NOMO-1 treated with DMSO at 0.1 percent for 48 hours (cell line): ENCODE measurements around the gene SDC4.

Experiments
- DNase-seq: peaks from one replicate; lab custom pipeline; 2025; ENCODE audit not compliant: unreplicated experiment; lab: John Stamatoyannopoulos, UW

The SDC4 gene

DNA sequence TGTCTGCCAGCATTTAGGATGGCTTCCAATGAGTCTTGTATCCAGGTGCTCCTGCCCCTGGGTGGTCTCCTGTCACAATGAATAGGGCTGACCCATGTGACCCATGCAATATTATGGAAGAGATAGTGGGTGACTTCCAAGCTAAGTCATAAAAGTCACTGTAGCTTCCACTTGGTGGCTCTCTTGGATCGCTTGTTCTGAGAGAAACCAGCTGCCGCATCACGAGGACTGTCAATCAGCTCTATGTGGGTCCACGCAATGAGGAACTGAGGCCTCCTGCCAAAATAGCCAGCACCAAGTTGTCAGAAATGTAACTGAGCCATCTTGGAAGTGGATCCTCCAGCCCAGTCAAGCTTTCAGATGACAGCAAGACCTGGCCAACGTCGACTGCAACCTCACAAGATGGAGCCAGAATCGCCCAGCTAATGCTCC is 25.3 kb downstream of the SDC4 start:
- DNase-seq, result peak; percentile 89

DNA sequence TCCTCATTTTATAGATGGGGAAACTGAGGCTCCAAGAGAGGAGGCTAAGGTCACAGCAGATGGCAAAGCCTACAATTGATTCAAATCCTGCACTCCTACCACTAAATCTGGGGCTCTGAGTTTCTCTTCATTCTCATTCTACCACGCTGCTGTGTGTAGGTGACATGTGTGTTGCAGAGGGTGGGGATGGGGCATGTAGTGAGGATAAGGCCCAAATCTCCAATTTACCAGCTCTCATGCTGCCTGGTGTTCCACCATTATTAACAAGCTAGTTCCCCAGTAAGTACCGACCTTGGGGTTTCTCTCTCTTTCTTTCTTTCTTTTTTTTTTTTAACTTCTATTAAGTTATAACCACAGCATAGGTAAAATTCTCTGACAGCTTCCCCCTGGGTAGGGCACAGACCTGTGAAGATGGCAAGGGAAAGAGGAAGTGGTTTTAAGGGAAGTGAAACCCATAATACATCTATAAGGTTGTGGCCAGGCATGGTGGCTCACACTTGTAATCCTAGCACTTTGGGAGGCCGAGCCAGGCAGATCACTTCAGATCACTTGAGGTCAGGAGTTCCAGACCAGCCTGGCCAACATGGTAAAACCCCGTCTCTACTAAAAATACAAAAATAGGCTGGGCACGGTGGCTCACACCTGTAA is 27.2 kb downstream of the SDC4 start:
- peak; percentile 93 for DNase-seq

DNA sequence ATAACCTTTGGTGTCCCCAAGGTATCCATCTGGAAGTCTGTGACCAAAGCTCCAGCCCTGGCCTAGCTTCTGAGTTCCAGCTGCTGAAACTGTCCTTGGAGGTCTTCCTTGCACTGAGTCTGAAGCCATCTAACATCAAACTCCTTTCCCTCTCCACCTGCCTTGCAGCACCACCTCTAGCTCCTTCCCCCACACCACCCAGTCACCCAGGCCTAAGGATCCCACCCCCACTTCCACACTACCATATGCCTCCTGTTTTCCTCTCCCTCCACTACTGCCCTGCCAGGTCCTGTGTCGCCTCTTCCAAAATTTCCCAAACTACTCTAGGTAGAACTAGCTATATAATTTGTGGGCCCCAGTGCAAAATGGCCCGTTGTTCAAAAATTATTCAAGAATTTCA is 29.3 kb downstream of the SDC4 start:
- DNase-seq, result no peak

DNA sequence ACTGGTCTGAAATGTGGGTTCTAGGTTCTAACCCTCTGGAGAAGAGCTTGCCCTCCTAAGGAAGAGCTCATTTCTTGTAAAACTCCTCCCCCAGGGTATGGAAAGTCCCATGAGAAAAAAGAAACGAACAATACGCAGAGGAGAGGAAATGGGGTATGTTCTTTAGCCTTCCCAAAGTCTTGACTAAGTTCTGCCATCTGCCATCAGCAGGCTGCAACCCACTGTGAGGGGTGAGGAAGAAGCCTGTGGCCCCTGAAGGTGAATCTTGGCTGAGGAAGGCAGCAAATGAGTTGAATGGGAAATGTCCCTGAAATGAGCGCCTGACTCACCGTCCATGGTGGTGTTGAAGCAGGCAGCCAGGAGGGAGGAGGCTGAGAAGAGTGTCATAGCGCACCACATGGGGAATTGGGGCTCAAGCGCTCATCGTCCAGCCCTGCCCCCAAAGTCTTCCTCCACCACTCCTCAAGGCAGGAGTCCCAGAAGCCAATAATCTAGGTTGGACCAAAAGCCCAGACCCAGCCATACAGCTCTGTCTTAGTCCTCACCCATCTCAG is 29.8 kb downstream of the SDC4 start:
- DNase-seq, result no peak

DNA sequence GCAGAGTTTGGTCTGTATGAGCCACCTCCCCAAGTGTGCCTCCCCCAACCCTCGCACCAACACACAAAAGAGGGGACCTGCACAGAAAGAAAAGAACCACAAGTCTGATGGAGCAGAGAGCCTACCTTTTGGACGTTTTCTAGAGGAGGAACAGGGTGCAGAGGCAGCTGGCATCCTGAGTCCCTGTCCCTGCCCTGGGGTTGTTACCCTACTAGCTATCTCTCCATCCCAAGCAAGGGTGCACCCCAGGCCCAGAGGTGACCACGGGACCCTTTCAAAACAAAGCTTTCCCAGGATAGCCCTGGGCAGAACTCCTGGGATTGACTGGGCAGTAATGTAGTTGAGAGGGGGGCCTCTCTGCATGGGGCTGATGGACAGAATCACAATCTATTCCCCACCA is 30.4 kb downstream of the SDC4 start:
- DNase-seq, result no peak

DNA sequence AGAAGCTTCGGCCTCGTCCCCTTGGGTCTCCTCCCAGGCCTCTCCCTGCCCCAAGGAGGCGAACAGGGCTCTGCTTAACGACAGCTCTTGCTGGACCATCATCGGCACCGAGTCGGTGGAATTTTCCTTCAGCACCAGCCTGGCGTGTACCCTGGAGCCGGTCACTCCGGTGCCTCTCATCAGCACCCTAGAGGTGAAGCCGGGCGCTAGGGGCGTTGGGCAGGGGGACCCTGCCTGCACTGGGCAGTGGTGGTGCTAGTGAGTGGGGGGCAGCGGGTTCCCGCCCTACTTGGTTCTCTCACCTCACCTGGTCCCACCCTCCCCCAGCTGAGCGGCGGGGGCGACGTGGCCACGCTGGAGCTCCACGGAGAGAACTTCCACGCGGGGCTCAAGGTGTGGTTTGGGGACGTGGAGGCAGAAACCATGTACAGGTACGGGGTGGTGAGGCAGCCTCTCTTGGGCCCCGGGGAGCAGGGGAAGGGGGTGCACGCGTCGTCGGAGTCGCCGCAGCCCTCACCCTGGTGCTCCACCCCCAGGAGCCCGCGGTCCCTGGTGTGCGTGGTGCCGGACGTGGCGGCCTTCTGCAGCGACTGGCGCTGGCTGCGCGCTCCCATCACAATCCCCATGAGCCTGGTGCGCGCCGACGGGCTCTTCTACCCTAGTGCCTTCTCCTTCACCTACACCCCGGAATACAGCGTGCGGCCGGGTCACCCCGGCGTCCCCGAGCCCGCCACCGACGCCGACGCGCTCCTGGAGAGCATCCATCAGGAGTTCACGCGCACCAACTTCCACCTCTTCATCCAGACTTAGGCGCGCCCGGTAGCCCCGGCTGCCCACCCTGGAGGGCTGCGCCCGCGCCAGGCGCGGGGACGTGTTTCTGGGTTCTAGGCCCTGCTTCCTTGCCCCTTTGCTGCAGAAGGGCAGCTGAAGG is 31.8 kb downstream of the SDC4 start:
- no peak for DNase-seq

DNA sequence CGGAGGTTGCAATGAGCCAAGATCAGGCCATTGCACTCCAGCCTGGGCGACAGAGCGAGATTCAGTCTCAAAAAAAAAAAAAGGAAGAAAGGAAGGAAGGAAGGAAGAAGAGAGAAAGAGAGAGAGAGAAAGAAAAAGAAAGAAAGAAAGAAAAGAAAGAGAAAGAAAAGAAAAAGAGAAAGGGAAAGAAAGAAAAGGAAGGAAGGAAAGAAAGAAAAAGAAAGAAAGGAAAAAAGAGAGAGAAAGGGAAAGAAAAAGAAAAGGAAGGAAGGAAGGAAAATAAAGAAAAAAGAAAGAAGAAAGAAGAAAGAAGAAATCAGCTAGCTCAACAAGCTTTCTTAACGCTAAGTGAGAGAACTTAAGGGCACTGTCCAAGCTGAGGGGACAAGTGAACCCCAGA is 32.6 kb downstream of the SDC4 start:
- no peak for DNase-seq

DNA sequence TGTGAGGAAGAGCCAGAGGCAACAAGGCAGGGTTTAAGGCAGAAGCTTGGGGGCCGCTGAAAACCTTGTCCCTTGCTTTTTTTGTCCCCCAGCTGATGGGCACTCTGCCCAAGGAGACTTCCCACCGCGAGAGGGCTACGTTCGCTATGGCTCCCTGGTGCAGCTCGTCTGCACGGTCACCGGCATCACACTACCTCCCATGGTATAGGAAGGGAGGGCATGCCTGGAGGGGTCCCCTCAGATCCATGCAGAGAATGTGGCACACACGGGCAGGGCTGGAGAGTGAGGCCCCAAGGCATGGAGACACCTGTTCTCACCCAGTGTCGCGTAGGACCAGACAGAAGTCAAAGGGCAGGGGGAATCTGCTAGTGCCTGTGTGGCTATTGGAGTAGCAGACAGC is 34.3 kb downstream of the SDC4 start:
- DNase-seq, result no peak

DNA sequence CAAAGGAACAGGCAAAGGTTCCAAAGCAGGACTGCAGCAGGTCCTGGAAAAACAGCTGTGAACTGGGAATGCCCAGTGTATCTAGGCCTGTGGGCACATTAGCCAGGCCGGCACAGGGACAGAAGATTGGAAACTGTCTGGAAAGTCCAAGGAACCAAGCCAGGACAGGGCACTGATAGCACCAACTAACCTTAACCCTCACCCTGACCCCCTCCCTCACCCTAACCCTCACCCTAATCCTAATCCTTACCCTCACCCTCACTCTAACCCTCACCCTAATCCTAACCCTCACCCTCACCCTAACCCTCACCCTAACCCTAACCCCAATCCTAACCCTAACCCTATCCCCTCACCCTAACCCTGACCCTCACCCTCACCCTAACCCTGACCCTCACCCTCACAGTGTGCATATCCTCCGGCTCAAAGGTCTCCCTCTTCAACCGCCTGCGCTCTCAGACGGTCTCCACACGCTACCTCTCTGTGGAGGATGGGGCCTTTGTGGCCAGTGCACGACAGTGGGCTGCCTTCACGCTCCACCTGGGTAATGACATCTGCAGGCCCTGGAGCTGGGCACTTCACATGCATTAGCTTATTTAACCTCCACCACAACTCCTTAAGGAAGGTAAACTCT is 35.0 kb downstream of the SDC4 start:
- no peak for DNase-seq

DNA sequence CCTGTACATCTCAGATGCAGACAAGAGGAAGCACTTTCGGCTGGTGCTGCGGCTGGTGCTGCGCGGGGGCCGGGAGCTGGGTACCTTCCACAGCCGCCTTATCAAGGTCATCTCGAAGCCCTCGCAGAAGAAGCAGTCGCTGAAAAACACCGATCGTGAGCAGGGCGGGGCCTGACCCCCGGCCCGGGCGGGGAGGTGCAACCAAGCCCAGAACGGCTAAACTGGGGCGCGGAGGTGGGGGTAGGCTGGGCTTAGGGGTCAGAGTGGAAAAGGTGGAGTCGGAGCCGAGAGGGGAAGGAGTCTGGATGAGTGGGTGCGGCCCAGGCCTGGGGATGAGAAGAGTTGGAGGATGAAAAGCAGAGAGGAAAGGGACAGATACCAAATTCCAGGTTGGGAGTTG is 36.0 kb downstream of the SDC4 start:
- no peak for DNase-seq

DNA sequence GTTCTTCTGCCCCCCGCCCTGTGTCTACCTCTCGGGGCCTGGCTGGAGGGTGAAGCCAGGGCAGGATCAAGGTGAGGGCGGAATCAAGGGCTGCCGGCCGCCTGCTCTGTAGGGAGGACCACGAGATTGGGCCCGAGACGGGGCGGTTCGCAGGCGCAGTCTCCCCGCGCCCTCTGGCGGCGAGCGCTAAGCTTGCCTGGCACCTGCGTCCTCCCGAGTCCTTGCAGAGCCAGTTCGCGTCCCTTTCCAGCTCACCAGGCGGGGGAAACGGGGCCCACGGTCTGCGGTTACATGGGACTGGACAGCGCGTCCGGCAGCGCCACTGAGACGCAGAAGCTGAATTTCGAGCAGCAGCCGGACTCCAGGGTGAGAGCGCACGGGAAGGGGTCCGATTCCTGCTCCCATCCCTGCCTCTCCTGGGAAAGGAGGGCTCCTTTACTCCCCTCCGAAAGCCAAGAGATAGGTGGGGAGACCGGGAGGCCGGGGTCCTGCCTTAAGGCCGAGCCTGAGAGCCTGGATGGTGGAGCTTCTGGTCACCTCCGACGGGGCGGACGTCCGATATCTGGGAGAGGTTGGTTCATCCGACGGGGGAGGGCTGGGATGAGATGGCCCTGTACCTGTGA is 36.5 kb downstream of the SDC4 start:
- peak; percentile 41 for DNase-seq

DNA sequence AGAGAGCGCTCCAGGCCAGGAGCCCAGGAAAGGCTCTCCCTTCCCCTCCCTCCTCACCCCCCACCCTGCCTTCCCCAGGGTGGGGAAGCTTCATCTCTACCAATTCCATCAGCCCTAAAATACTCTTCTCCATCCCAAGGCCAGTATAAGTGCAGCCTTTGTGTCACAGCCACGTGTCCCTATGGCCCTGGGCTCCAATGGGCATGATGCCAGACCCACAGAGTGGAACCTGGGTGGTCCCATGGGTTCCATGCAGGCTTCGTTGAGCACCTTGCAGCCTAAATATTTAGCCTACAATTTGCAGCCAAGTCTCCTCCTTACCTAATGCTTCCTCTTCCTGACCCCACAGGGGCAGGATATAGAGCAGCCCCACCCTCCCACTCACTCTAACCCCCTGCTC is 39.1 kb downstream of the SDC4 start:
- no peak for DNase-seq

DNA sequence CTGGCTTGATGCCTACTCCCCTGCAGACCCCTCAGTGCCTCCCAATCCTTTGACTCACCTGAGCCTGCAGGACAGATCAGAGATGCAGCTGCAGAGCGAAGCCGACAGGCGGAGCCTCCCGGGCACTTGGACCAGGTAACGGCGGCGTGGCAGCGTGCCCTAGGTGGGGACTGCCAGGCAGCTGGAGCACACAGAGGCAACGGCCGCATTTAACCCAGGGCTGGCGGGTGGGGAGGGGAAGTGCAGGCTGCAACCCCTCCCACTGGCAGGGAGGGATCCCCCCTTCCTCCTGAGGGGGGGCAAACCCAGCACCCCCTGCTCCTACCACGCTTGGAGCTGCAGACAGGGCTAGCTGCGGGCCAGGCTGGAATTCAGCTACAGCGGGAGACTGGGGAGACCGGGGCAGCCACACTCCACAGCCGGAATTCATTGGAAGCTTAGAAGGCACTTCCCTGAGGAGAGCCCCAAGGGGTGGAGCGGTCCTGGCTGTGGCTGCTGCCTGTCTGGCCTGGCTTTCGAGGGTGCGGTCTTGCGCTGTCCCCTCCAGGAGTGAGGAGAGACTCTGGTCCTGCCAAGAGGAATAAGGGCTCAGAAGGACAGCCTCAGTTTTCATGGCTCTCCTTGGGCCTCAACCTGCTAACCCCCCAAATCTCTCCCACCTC is 40.0 kb downstream of the SDC4 start, which contains the start of gene MATN4:
MATN4 (minus strand) TSS at position 183 of the 662 bp plus-strand sequence. CDS start 2,717 bp downstream, outside the sequence.
- no peak for DNase-seq

DNA sequence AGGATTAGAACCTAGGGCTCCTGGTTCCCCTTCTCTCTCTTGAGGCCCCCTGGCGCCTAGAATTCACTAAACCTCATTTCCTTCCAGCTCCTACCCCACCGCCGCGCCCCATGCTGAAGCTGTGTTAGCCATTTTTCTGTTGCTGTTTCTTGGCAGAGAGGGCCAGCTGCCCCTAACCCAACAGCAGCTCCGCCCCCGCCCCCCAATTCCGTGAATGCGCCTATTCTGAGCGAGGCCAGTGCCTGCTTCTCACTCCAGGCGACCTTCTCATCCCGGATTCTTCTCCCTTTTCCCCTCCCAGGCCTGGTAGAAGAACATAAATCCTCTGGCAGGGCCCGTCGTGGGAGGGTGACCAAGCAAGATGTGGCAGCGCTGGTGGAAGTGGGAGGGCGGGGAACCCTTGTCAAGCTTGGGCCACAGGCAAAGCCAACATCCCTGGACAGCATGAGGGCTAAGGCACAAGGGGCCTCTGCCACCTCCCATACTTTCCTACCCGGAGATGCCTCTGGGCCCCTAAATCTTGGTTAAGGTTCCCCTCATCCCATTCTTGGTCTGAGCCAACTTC is 41.1 kb downstream of the SDC4 start:
- no peak for DNase-seq

DNA sequence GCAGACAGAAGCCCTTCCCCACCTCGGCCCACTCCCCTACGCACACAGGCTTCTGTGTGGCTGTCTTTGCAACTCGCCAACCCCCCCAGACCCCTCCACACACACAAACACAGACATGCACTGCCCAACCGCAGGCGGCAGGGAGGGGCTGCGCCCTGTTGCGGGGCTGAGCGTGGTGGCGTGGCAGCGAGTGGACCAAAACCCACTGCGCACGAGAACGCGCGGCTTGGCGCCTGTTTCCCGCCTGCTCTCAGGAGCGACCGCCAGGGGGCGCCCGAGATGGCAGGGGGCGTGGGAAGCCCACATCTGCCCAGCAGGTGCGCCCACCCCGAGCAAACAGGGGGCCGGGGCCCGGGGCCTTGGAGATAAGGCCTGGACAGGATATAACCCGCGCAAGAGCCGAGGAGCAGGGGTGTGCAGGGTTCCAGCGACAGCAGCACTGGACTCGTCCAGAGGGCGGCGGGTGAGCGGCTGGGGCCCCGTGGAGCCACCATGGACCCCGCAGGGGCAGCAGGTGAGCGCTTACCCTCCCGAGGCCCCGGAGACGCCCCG is 41.7 kb downstream of the SDC4 start, which contains the start of gene RBPJL:
RBPJL (plus strand) TSS at position 410 of the 552 bp plus-strand sequence; CDS start at position 493, 83 bp downstream.
- DNase-seq, result no peak

DNA sequence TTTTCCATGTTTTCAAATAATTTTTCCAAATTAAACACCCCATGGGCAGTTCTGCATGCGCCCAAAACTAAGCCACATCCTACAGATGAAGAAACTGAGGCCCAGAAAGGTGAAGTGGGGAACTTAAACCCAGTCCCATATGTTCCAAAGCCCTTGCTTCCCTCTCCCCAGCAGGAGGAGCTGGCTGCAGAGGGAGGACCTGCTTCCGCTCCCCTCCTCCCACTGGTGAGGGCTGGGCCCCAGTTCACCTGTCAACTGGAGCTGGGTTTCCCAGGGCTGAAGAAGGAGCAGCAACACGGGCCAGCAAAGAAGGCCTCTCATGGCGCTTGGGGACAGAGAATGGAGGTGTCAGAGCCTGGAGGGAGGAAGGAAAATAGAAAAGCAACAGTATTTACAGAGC is 43.0 kb downstream of the SDC4 start:
- no peak for DNase-seq

DNA sequence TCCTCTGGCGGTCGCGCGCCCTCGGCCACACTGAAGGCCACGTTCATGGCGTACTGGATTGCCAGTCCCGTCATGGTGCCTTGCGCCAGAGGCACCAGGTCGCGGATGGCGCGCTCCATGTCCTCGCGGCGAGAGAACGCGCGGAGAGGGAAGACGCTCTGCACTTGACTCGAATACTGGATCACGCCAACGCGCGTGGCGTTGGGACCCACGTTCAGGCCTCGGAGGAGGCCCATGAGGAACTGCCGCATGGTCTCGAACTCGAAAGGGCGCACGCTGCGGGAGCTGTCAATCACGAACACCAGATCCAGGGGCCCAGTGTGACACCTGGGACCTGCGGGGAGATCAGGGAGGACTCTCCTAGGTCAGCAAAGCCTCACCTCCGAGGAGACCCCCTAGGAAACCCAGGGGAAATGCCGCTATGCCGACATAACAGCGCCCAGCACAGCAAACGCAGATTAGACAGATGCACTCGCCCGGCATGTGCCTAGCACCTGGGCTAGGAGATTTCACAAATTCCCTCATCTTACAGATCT is 43.7 kb downstream of the SDC4 start:
- no peak for DNase-seq

DNA sequence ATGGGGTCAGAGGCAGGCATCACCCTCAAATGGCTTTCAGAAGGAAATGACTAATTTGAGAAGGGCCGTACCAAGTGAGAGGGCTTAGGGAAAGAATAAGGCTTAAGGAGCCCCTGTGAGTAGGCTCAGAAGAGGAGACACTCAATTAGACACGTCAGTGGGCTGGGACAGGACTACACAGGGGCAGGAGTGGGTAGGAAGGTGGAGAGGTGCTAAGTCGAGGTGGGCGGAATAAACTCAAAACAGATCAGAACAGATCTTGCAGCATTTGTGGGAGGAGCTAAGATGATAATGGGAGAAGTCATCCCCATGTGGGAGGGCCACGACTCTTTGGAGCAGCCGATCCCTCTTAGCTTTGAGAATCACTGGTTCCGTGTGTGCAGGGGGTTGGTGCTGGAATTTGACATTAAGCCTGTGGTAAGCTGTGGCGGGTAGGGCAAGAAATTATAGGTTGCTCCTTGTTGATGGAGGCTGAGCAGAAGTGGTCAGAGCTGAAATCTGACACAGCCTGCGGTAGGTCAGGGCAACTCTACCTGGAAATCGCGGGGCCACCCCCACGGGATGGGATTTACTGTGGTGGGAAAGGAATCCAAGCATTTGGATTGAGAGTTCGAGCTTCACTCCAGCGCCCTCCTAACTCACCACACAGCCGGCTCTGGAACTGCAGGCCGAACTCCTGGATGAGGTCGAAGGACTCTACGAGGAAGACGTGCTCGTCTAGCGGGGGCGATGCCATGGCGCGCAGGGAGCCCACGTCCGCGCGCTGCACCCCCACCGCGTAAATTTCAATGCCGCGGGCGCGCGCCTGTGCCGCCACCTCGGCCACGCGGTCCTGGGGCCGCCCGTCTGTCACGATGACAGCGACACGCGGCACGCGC is 44.4 kb downstream of the SDC4 start:
- DNase-seq, result no peak
